ENCODE data around the gene CEP350. TPM values are rescaled to one million over a fixed set of nuclear protein-coding genes. Genes with fewer than 3 reads are reported as not detected.

Gene CEP350
- total RNA-seq, 1 experiment from 2014 or later: 41.1 TPM

GRCh38 chr1:179971563-179972496 is 17.2 kb downstream of the CEP350 start:
- POLR2A ChIA-PET: no interaction called here
- ATAC-seq (0 out of 2 replicates have a peak, but pooled peaks have one; percentile 34), DNase-seq (ENCODE audit: low read depth, low spot score) (no peak)
- Histone ChIP-seq H3K27ac (ENCODE audit: low read length) (no peak overlapping the region), H3K27me3 (ENCODE audit: control insufficient read depth, insufficient read depth, low read length) (no peaks in the 10 kb centered on the region), H3K9me3 (ENCODE audit: control insufficient read depth, insufficient read depth, low read depth, low read length) (0 out of 2 replicates have a peak, but pooled peaks cover 2% of the 10 kb centered on the region), H3K4me3 (ENCODE audit: low read depth in 2 of 2, low read length in 2 of 2) (no peak overlapping the region), H3K4me1 (ENCODE audit: control insufficient read depth, insufficient read depth, low read length) (0 out of 2 replicates have a peak, but pooled peaks cover 3% of the 10 kb centered on the region), H3K36me3 (ENCODE audit: control insufficient read depth, insufficient read depth, low read length) (no peaks in the 10 kb centered on the region)
- intact Hi-C loops (cut with micrococcal nuclease; ENCODE audit: unreplicated experiment) (no loop called here), in situ Hi-C loops (cut with HindIII; ENCODE audit: low pct_unique_long_range_greater_than_20kb, low sequenced_read_pairs) (no loop called here)
- no TSS peak for BruUV-seq (replicated peaks)
- CTCF ChIA-PET: no interaction called here
- TF ChIP-seq SIN3A (IDR thresholded peaks at IDR 0.05; ENCODE audit: borderline replicate concordance, insufficient read depth, low read depth, low read length) (no peak), REST (IDR thresholded peaks at IDR 0.05; ENCODE audit: insufficient read depth in 1 of 2, low read depth in 2 of 2, low read length in 1 of 2) (no peak), TCF7L2 (IDR thresholded peaks at IDR 0.05; ENCODE audit: low read depth, low read length) (no peak), POLR2AphosphoS5 (IDR thresholded peaks at IDR 0.05; ENCODE audit: low read depth, low read length) (no peak)
- TF ChIP-seq, protein P1, sequence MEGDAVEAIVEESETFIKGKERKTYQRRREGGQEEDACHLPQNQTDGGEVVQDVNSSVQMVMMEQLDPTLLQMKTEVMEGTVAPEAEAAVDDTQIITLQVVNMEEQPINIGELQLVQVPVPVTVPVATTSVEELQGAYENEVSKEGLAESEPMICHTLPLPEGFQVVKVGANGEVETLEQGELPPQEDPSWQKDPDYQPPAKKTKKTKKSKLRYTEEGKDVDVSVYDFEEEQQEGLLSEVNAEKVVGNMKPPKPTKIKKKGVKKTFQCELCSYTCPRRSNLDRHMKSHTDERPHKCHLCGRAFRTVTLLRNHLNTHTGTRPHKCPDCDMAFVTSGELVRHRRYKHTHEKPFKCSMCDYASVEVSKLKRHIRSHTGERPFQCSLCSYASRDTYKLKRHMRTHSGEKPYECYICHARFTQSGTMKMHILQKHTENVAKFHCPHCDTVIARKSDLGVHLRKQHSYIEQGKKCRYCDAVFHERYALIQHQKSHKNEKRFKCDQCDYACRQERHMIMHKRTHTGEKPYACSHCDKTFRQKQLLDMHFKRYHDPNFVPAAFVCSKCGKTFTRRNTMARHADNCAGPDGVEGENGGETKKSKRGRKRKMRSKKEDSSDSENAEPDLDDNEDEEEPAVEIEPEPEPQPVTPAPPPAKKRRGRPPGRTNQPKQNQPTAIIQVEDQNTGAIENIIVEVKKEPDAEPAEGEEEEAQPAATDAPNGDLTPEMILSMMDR (IDR thresholded peaks at IDR 0.05): no peak

- in situ Hi-C loops (cut with HindIII; ENCODE audit: low pct_unique_long_range_greater_than_20kb, low sequenced_read_pairs): no loop called here
- Histone ChIP-seq H3K27me3 (ENCODE audit: control insufficient read depth, insufficient read depth, low read length) (no peaks in the 10 kb centered on the region), H3K27ac (ENCODE audit: low read length) (no peak overlapping the region), H3K4me1 (ENCODE audit: control insufficient read depth, insufficient read depth, low read length) (0 out of 2 replicates have a peak, but pooled peaks cover 5% of the 10 kb centered on the region), H3K4me3 (ENCODE audit: low read depth in 2 of 2, low read length in 2 of 2) (no peak overlapping the region), H3K36me3 (ENCODE audit: control insufficient read depth, insufficient read depth, low read length) (no peaks in the 10 kb centered on the region), H3K9me3 (ENCODE audit: control insufficient read depth, insufficient read depth, low read depth, low read length) (no peaks in the 10 kb centered on the region)
- no peak for DNase-seq (ENCODE audit: low read depth, low spot score)
- BruUV-seq (replicated peaks): no TSS peak
- ChIA-PET POLR2A (no interaction called here), CTCF (no interaction called here)
- ATAC-seq: no peak
- intact Hi-C loops (cut with micrococcal nuclease; ENCODE audit: unreplicated experiment): no loop called here
- TF ChIP-seq TCF7L2 (IDR thresholded peaks at IDR 0.05; ENCODE audit: low read depth, low read length) (no peak), SIN3A (IDR thresholded peaks at IDR 0.05; ENCODE audit: borderline replicate concordance, insufficient read depth, low read depth, low read length) (no peak), REST (IDR thresholded peaks at IDR 0.05; ENCODE audit: insufficient read depth in 1 of 2, low read depth in 2 of 2, low read length in 1 of 2) (no peak), POLR2AphosphoS5 (IDR thresholded peaks at IDR 0.05; ENCODE audit: low read depth, low read length) (no peak)
- TF ChIP-seq, protein P1 (IDR thresholded peaks at IDR 0.05): no peak
Measured at GRCh38 chr1:179973198-179974110, 18.8 kb downstream of the CEP350 start.
